Chondrocyte (in vitro differentiated cells): ENCODE results near the gene PACS2. TPM values are rescaled to one million over a fixed set of nuclear protein-coding genes. Genes with fewer than 3 reads are reported as not detected.

Experiments
- DNase-seq: peaks from one replicate; pipeline ENCODE4 v3.0.0; 2021; ENCODE audit warnings: mixed read lengths, low spot score
- H3K27ac Mint-ChIP-seq: one replicate; pipeline ENCODE4 v1.8.0; 2021; ENCODE audit warnings: mild to moderate bottlenecking, moderate library complexity, mixed read lengths; ENCODE audit not compliant: unreplicated experiment
- H3K27me3 Mint-ChIP-seq: 2 replicates; pipeline ENCODE4 v1.8.0; 2021; ENCODE audit warnings: low read depth, mixed read lengths
- H3K36me3 Mint-ChIP-seq: 2 replicates; pipeline ENCODE4 v1.8.0; 2021; ENCODE audit warnings: low read depth, mixed read lengths
- H3K4me1 Mint-ChIP-seq: 2 replicates; pipeline ENCODE4 v1.8.0; 2021; ENCODE audit warnings: low read depth, mild to moderate bottlenecking, mixed read lengths
- H3K4me3 Mint-ChIP-seq: one replicate; pipeline ENCODE4 v1.8.0; 2021; ENCODE audit warnings: mild to moderate bottlenecking, moderate library complexity, mixed read lengths; ENCODE audit not compliant: unreplicated experiment
- H3K9me3 Mint-ChIP-seq: 2 replicates; pipeline ENCODE4 v1.8.0; 2021; ENCODE audit warnings: low read depth, mixed read lengths
- CTCF ChIP-seq: fragments of 200-600 bp; sonication (generic); IDR thresholded peaks from 2 replicates; pipeline ENCODE4 v1.5.0; 2021; ENCODE audit warnings: antibody characterized with exemption, mild to moderate bottlenecking, moderate library complexity
- total RNA-seq: library from RNA; stranded (reverse); gene quantifications from 3 replicates; pipeline ENCODE4 v1.2.1, GENCODE V29; 2021

Gene PACS2
- total RNA-seq, 1 donor from 2014 or later = 82.6 TPM

- Mint-ChIP-seq H3K36me3 (peaks cover 3% of the 10 kb centered on the region), H3K27me3 (no peaks in the 10 kb centered on the region), H3K4me3 (no peak overlapping the region), H3K9me3 (peaks cover 9% of the 10 kb centered on the region), H3K4me1 (peaks cover 16% of the 10 kb centered on the region), H3K27ac (no peak overlapping the region)
- TF ChIP-seq CTCF = no peak
- no peak for DNase-seq
Measured at GRCh38 chr14:105437723-105438500, 123.4 kb downstream of the PACS2 start.

GRCh38 chr14:105439179-105439578, 124.6 kb downstream of the PACS2 start:
- H3K36me3 Mint-ChIP-seq = peaks cover 3% of the 10 kb centered on the region
- no peaks in the 10 kb centered on the region for H3K27me3 Mint-ChIP-seq
- peaks cover 9% of the 10 kb centered on the region for H3K9me3 Mint-ChIP-seq
- no peak overlapping the region for H3K27ac Mint-ChIP-seq
- H3K4me3 Mint-ChIP-seq = no peak overlapping the region
- H3K4me1 Mint-ChIP-seq = peaks cover 16% of the 10 kb centered on the region
- no peak for DNase-seq
- no peak for TF ChIP-seq CTCF

GRCh38 chr14:105439710-105440553, 125.4 kb downstream of the PACS2 start:
- no peak for DNase-seq
- Mint-ChIP-seq H3K4me3 (no peak overlapping the region), H3K36me3 (peaks cover 3% of the 10 kb centered on the region), H3K9me3 (peaks cover 6% of the 10 kb centered on the region), H3K4me1 (peaks cover 14% of the 10 kb centered on the region), H3K27me3 (no peaks in the 10 kb centered on the region), H3K27ac (no peak overlapping the region)
- TF ChIP-seq CTCF = no peak

- H3K9me3 Mint-ChIP-seq = peaks cover 2% of the 10 kb centered on the region
- peaks cover 3% of the 10 kb centered on the region for H3K36me3 Mint-ChIP-seq
- H3K27ac Mint-ChIP-seq = no peak overlapping the region
- H3K4me3 Mint-ChIP-seq = no peak overlapping the region
- no peak for TF ChIP-seq CTCF
- H3K4me1 Mint-ChIP-seq = peaks cover 11% of the 10 kb centered on the region
- DNase-seq = no peak
- no peaks in the 10 kb centered on the region for H3K27me3 Mint-ChIP-seq
Measured at GRCh38 chr14:105440554-105440900, 126.0 kb downstream of the PACS2 start.

GRCh38 chr14:105440992-105441391, 126.4 kb downstream of the PACS2 start:
- Mint-ChIP-seq H3K4me3 (no peak overlapping the region), H3K27ac (no peak overlapping the region), H3K36me3 (peaks cover 3% of the 10 kb centered on the region), H3K4me1 (peaks cover 6% of the 10 kb centered on the region), H3K9me3 (no peaks in the 10 kb centered on the region), H3K27me3 (no peaks in the 10 kb centered on the region)
- DNase-seq = no peak
- no peak for TF ChIP-seq CTCF
